Cardiac muscle cell (in vitro differentiated cells and primary cell): ENCODE results near the gene TRPM5. TPM values are rescaled to one million over a fixed set of nuclear protein-coding genes. Genes with fewer than 3 reads are reported as not detected.

ENCODE experiments used
- DNase-seq, 2 donors: peaks; one replicate each; pipeline versions ENCODE4 v3.0.0 to v3.0.0-alpha.2; 2010 to 2017; ENCODE audit warnings: low read depth in 1 of 2, low spot score in 1 of 2
- H3K27ac ChIP-seq: fragments of 200-600 bp; sonication (generic); 2 replicates; pipeline ENCODE4 v1.5.1; 2016
- H3K27me3 ChIP-seq: fragments of 200-600 bp; sonication (generic); 2 replicates; pipeline ENCODE4 v1.6.0; 2016; ENCODE audit warnings: control low read depth
- H3K36me3 ChIP-seq: fragments of 200-600 bp; sonication (generic); 2 replicates; pipeline ENCODE4 v1.5.1; 2016; ENCODE audit warnings: control low read depth
- H3K4me1 ChIP-seq: fragments of 200-600 bp; sonication (generic); 2 replicates; pipeline ENCODE4 v1.8.1; 2017; ENCODE audit warnings: low read depth, mild to moderate bottlenecking, mixed run types
- H3K4me3 ChIP-seq: fragments of 200-600 bp; sonication (generic); 2 replicates; pipeline ENCODE4 v1.5.1; 2016; ENCODE audit warnings: mild to moderate bottlenecking
- H3K9me3 ChIP-seq: fragments of 200-600 bp; sonication (generic); 2 replicates; pipeline ENCODE4 v1.5.1; 2017; ENCODE audit warnings: low read depth, mild to moderate bottlenecking, control low read depth
- CTCF ChIP-seq: IDR thresholded peaks from 2 replicates; pipeline ENCODE4 v1.5.1; 2012; ENCODE audit warnings: low read depth, mild to moderate bottlenecking, low read length
- polyA plus RNA-seq: library from polyadenylated mRNA; unstranded; fragments of >200 nt; fragmentation: Nextera tagmentation; extraction: Ambion mirVana; gene quantifications from 2 replicates; pipeline ENCODE4 v1.2.1, GENCODE V29; 2016
- total RNA-seq: library from RNA; depleted of rRNA; stranded (reverse); fragments of >200 nt; gene quantifications from 2 replicates; pipeline ENCODE4 v1.2.3, GENCODE V29; 2016

The TRPM5 gene
- total and polyA plus RNA-seq, 2 experiments from 2014 or later: 0.33 to 0.66 TPM

GRCh38 chr11:2440646-2441045 lies 3.7 kb downstream of the TRPM5 start:
- no peaks in the 10 kb centered on the region for H3K9me3 ChIP-seq
- H3K4me3 ChIP-seq: no peak overlapping the region
- no peaks in the 10 kb centered on the region for H3K4me1 ChIP-seq
- no peak for DNase-seq
- TF ChIP-seq CTCF: no peak
- H3K27me3 ChIP-seq: peaks cover 93% of the 10 kb centered on the region
- H3K27ac ChIP-seq: no peak overlapping the region
- H3K36me3 ChIP-seq: no peaks in the 10 kb centered on the region

- Histone ChIP-seq H3K27ac (no peak overlapping the region), H3K36me3 (no peaks in the 10 kb centered on the region), H3K27me3 (peaks cover 86% of the 10 kb centered on the region), H3K4me1 (no peaks in the 10 kb centered on the region), H3K9me3 (no peaks in the 10 kb centered on the region), H3K4me3 (no peak overlapping the region)
- TF ChIP-seq CTCF: no peak
- DNase-seq: no peak
Measured at GRCh38 chr11:2439820-2440219, 4.5 kb downstream of the TRPM5 start.

GRCh38 chr11:2437516-2437915 lies 6.8 kb downstream of the TRPM5 start:
- Histone ChIP-seq H3K9me3 (no peaks in the 10 kb centered on the region), H3K27ac (no peak overlapping the region), H3K27me3 (peaks cover 70% of the 10 kb centered on the region), H3K36me3 (no peaks in the 10 kb centered on the region), H3K4me1 (no peaks in the 10 kb centered on the region), H3K4me3 (no peak overlapping the region)
- no peak for TF ChIP-seq CTCF
- no peak for DNase-seq

- H3K27me3 ChIP-seq: peaks cover 60% of the 10 kb centered on the region
- no peaks in the 10 kb centered on the region for H3K9me3 ChIP-seq
- H3K4me3 ChIP-seq: no peak overlapping the region
- H3K27ac ChIP-seq: no peak overlapping the region
- no peaks in the 10 kb centered on the region for H3K4me1 ChIP-seq
- no peak for DNase-seq
- H3K36me3 ChIP-seq: no peaks in the 10 kb centered on the region
- no peak for TF ChIP-seq CTCF
Measured at GRCh38 chr11:2436521-2437031, 7.7 kb downstream of the TRPM5 start.

GRCh38 chr11:2436013-2436520 lies 8.2 kb downstream of the TRPM5 start:
- H3K27me3 ChIP-seq: peaks cover 55% of the 10 kb centered on the region
- no peak for TF ChIP-seq CTCF
- DNase-seq: no peak
- H3K27ac ChIP-seq: no peak overlapping the region
- H3K4me1 ChIP-seq: no peaks in the 10 kb centered on the region
- no peaks in the 10 kb centered on the region for H3K9me3 ChIP-seq
- H3K4me3 ChIP-seq: no peak overlapping the region
- H3K36me3 ChIP-seq: no peaks in the 10 kb centered on the region
